Activated CD8-positive, alpha-beta memory T cell treated with anti-CD3 and anti-CD28 coated beads for 1 hour (primary cell): Measurements from ENCODE around the gene NQO2.
"Not testable (repeated sequence)": the region's sequence is repeated elsewhere in the genome, so short reads cannot be mapped to it uniquely, and the experiment has no call there.

Experiments
- DNase-seq, 2 donors: peaks; one replicate each; pipeline ENCODE4 v3.0.0-alpha.2; 2020; ENCODE audit warnings: low read depth in 1 of 2; ENCODE audit errors: extremely low read depth in 1 of 2

The NQO2 gene

DNA sequence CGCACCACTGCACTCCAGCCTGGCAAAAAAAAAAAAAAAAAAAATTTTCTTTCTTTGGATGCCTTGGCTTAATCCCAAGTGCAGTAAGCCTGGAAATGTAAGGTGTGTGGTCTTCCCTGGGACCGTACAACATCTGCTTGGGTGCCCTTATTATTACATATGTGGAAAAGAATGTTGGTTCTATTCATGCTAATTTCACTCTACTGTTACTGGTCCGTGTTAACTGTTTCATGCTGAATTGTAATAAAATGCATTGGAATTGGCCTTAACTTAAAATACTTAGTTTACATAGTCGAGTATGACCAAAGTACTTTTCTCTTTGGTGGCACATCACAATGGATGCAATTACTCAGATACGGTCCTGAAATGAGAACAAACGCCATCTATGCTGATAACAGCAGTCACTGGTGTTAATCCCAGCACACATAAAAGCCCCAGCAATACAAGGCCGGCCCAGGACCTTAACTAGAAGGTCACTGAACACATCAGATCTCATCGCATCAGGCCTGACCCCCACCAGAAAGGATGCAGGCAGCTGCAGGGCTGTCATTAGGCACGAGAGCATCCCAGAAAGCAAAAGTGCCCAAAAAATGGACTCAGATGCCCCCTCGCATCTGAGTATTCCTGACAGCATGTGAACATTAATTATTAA is 29.5 kb upstream of the NQO2 start:
- no peak for DNase-seq

DNA sequence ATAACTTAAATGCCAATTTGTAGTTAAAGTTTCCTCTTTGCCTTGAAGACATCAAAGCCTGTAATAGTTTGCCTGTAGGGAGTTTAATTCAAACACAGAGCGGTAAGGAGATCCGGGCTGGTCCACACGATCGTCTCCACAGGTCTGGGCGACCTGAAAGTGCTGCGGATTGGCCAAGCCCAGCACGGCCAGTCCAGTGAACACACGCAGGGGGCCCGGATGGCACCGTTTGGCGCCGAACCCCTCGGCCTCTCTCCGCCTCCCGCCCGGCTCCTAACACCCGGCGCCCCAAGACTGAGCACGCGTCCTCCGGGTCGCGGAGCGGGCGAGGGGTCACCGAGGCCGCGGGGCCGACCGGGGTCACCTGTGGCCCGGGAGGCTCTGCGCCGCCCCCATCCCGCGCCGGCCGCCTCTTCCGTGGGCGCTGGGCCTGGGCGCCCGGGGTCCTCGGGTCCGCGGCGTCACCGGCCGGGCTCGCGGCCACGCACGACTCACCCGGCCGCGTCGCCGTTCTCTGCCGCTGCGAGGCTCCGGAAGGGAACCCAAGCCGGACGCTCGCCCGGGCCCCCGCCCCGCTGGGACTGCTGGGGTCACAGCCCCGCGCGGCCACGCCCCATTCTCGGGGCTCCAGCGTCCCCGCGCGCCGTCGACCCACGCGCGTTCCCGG is 28.8 kb upstream of the NQO2 start:
- peak in 1 of 2 donors; percentile 41 for DNase-seq

DNA sequence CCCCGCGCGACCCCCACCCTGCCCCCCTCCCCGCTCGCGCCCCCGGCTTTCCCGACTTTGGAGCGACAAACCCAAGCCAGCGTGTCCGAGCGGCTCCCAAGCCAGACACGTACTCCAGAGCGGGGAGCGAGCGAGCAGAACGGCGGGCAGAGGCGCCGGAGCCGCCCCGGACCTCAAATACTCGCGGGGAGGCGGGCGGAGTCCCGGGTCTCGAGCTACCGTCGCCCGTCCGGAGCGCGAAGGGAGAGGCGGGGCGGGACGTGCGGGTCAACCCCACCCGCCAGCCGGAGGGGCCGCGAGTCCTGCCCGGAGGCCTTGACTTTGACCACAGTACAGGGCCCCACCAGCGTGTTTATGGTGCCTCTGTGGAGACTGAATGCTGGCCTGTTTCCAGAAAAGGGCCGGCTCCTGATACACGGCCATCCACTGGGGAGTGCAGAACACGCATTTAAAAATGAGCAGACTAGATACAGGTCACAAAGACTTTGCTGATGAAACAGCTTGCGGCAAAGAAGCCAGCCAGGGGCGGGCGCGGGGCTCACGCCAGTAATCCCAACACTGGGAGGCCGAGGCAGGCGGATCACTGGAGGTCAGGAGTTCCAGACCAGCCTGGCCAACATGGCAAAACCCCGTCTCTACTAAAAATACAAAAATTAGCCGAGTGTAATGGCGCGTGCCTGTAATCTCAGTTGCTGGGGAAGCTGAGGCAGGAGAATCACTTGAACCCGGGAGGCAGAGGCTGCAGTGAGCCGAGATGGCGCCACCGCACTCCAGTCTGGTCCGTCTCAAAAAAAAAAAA is 28.1 kb upstream of the NQO2 start, which contains the start of gene SERPINB6:
TSS of gene SERPINB6 (minus strand) at position 148 of the 799 bp plus-strand sequence. CDS start 12,235 bp downstream, outside the sequence.
- no peak for DNase-seq

DNA sequence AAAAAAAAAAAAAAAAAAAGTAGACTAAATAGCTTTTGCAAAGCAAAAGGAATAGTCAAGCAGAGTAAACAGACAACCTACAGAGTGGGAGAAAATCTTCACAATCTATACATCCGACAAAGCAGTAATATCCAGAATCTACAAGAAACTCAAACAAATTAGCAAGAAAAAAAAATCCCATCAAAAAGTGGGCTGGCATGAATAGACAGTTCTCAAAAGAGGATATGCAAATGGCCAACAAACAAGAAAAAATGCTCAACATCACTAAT is 27.5 kb upstream of the NQO2 start:
- DNase-seq, result not testable (repeated sequence)

DNA sequence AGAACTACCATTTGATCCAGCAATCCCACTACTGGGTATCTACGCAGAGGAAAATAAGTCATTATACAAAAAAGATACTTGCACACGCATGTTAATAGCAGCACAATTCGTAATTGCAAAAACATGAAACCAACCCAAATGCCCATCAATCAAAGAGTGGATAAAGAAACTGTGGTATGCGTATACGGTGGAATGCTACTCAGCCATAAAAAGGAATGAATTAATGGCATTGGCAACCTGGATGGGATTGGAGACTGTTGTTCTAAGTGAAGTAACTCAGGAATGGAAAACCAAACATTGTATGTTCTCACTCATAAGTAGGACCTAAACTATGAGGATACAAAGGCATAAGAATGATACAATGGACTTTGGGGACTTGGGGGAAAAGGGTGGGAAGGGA is 27.0 kb upstream of the NQO2 start:
- DNase-seq, result not testable (repeated sequence)

DNA sequence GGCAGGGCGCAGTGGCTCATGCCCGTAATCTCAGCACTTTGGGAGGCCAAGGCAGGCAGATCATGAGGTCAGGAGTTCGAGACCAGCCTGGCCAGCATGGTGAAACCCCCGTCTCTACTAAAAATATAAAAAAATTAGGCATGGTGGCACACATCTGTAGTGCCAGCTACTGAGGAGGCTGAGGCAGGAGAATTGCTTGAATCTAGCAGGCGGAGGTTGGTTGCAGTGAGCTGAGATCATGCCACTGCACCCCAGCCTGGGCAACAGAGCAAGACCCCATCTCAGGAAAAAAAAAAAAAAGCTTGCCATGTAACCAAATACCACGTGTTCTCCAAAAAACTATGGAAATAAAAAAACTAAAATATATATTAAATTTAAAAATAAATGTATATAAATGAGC is 26.5 kb upstream of the NQO2 start:
- not testable (repeated sequence) for DNase-seq

DNA sequence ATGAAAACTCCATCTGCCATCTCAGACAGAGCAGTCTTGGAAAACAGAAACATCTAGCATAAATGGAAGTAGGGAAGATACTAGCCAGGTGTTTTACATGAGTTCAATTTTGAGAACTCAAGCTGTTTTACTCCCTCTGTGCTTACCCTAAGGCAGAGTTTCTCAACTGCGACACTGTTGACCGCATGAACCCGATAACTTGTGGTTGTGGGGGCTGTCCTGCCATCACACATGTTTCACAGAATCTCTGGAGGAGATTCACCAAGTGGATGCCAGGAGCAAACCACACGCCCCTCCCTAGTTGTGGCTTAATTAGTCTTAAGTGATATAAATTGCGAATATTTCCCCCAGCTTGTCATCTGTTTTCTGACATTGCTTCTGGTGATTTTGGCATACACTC is 26.0 kb upstream of the NQO2 start:
- DNase-seq, result no peak

DNA sequence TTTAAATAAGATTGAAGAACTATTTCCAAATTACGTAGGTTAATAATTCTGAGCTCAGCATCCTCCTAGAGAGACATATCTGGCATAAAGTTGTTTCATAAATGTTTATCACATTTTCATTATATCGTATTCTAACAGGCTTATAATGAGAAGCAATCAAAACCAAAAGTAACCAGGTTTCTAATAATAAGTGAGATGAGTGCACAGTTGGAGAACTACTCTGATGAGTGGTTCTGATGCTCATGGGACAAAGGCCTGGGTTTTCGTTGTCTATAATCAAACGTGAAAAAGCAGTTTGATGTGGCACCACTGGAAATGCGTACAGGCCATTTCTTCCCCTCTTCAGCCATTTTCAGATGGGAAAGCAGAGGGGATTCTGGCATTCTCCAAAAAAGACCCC is 23.6 kb upstream of the NQO2 start:
- DNase-seq, result no peak

DNA sequence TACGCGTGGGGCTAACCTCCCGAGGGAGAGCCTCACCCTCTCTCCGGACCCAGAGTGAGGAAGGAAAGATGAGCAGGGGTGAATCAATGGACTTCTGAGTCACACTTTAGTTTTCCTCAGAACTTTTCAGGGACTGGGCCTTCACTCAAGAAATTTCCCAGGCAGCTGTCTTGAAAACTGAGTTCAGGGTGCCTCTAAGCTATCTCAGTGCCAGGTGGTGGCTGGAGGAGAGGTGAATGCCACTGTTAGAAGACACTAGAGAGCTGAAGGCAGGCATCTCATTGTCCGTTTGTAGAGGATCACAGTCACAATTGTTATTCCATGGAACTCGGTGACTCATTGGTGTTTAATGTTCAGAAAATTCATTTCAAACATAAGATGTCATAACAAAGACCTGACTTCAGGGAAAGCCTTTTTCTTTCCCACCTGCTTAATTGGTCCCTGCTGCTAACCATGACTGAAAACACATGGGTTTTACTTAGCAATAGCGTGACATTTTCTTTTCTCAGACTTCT is 23.1 kb upstream of the NQO2 start:
- no peak for DNase-seq

DNA sequence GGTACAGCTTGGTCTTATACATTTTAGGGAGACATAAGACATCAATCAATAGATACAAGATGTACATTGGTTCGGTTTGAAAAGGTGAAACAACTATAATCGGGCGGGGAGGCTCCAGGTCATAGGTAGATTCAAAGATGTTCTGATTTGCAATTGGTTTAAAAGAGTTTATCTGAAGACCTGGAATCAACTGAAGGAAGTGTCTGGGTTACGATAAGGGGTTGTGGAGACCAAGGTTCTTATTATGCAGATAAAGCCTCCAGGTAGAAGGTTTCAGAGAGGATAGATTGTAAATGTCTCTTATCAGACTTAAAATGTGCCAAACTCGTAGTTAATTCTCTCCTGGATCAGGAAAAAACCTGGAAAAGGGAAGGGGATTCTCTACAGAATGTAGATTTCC is 22.4 kb upstream of the NQO2 start:
- DNase-seq, result no peak

DNA sequence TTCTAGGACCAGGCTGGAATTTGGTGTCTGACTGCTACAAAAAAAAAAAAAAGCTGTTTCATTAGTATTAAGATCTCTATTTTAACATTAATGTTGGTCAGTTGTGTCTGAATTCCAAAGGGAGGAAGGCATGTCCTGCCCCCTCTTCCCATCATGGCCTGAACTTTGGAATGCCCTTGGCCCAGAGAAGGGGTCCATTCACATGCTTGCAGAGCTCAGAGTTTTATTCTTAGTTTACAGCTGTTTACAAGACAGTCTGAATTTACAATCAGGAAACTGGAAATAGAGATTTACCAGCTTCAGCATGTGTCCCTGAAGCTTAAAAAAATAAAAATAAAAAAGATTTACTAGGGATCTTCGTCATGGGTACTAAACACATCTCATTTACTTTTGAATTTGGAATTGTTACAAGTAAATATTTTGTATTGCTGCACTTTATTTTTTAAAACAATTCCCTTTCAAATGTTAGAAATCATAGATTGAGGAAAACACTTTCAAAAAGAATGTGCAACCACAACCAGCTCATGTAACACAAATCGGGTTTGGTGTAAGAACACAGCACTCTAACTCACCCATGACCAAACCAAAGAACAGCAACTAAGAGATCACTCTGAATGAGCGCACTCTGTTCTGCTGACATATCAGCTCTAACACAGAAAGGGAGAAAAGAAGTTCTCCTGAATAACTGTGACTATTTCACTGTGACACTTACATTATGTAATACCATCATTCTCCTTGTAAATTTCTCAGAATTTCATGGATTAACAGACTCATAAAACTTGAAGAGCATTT is 21.7 kb upstream of the NQO2 start:
- no peak for DNase-seq

DNA sequence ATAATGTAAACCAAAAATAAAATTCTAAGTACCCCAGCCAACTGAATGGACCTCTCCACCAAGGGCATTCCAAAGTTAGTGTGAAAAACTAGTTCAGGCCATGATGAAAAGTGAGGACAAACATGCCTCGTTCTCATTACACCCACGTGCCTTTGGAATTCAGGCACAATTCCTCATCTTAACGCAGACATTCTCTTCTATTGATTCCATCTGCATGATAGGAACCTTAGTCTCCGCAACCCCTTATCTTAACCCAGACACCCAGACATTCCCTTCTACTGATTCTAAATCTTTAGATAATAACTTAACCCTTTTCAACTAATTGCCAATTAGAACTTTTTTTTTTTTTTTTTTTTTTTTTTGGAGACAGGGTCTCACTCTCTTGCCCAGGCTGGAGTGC is 20.8 kb upstream of the NQO2 start:
- no peak for DNase-seq

DNA sequence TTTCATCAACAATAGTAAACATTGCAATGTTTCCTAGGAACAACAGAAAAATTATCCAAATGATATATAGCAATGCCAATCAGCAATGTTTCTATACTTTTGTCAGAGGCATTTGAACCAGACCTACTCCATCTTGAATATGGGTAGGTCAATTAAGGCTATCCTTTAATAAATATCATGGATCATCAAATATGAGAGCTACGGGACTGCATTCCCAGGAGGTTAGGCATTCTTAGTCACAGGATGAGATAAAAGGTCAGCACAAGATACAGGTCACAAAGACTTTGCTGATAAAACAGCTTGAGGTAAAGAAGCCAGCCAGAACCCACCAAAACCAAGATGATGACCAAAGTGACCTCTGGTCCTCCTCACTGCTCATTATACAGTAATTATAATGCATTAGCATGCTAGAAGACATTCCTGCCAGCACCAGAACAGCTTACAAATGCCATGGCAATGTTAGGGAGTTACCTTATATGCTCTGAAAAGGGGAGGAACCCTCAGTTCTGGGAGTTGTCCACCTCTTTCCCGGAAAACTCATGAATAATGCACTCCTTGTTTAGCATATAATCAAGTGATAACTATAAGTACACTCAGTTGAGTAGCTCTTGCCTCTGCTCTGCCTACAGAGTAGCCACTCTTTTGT is 19.8 kb upstream of the NQO2 start:
- no peak for DNase-seq

DNA sequence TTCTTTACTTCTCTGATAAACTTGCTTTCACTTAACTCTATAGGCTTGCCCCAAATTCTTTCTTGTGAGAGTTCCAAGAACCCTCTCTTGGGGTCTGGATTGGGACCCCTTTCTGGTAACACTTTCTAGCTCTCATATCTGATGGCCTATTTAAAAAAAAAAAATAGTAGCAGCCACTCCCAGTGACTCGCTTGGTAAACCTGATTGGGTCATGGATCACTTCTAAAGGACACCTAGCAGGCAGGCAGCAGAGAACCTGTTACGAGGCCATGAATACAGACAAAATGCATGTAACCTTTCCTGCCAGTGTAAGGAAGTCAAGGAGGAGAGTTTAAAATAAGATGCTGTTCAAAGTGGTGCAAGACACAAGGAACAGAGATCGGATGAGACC is 19.2 kb upstream of the NQO2 start:
- DNase-seq, result no peak

DNA sequence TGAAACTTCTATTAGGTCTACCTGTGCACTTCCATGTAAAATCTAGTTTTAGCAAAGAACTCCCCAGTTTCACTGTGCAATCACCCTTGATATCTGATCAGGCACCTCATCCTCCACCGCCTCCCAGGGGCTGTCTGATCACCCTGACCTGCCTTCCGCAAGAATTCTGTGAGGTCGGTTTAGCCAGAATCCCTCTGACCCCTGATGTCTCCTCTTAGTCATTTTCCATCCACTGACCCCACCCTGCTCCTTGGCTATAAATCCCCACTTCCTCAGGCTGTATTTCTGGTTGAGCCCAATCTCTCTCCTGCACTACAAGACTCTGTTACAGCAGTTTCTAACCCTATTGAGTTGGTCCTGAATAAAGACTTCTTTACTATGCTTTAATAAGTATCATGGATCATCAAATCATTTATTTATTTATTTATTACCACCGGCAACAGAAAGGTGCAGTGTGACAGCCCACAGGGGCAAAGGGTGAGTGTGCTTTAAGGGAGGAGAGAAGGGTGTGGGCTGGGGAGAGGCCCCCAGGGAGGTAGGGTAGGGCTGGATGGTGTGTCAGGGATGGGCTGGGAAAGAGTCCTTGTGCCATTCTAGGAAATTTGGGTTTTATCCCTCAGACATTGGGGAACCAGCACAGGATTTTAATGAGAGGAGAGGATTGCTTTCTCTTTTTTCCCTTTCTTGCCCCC is 17.1 kb upstream of the NQO2 start:
- no peak for DNase-seq

DNA sequence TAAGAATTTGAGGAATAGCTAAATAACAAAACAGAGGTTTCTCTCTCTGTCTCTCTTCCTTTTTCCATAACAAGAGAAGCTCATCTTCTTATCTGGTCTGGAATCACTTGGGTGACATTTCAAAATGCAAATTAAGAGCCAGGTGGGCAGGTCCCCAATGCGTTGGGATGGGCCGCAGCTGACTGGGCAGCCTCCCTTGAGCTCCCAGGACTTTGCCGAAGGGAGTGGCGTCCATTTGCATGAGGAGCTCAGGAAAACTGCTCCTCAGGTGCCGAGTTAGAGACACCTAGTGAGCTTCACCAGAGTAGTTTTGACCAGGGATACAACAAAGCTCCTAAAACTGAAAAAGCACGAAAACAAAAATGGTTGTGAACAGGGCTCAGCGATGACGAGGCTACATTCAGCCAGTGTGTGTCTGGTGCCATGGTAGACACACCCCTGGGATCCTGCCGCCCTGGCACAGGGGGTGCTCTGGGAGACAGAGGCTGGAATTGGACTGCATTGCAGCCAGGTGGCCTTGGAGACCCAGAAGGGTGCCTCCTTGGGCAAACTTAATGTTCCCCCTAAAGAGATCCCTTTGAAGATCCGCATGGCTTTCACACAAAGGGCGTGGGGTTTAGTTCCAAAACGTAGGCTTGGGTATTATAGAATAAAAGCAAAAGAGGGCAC is 14.8 kb upstream of the NQO2 start:
- DNase-seq, result no peak

DNA sequence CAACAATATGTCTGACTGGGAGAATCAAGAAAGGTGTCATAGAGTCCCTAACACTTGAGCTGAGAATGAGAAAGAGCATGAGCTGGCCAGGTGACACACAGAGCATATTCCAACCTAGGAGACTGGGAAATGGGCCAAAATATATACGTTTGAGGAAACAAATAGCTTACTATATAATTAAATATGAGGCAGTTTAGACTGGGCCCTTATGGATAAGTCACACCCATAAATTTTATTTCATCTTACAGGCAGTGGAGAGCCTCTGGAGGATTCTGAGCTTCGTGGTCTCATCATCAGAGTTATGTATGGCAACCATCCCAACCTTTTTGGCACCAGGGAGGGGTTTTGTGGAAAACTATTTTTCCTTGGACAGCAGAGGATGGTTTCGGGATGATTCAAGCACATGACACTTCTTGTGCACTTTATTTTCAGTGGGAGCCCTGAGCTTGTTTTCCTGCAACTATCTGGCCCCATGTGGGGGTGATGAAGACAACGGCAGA is 12.9 kb upstream of the NQO2 start:
- no peak for DNase-seq

DNA sequence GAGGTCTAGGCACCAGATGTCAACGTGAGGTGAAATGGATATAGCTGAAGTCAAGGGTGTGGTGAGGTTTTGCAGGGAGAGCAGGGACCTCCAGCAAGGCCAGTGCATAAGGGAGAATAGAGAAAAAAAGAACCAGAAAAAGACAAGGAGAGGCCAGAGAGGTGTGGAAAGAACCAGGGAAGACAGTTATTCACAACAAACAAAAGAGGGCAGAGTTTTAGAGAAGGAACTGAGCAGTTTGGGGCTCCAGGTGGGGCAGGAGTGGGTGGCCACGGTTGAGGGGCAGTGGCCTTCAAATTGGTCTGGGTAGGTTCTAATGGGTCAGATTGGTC is 11.6 kb upstream of the NQO2 start:
- no peak for DNase-seq
